ENCODE results near the gene MAMLD1.

GRCh38 chrX:150512461-150512901 is 149.4 kb downstream of the MAMLD1 start:
- no peak for TF ChIP-seq EZH2 (IDR thresholded peaks at IDR 0.05; ENCODE audit: borderline replicate concordance)
- TF ChIP-seq CTCF (IDR thresholded peaks at IDR 0.05; ENCODE audit: poor library complexity), result no peak
- TF ChIP-seq EZH2phosphoT487 (IDR thresholded peaks at IDR 0.05; ENCODE audit: low read depth, severe bottlenecking, unreplicated experiment), result no peak
